Measurements from ENCODE around the gene FBXL22.

The FBXL22 gene

DNA sequence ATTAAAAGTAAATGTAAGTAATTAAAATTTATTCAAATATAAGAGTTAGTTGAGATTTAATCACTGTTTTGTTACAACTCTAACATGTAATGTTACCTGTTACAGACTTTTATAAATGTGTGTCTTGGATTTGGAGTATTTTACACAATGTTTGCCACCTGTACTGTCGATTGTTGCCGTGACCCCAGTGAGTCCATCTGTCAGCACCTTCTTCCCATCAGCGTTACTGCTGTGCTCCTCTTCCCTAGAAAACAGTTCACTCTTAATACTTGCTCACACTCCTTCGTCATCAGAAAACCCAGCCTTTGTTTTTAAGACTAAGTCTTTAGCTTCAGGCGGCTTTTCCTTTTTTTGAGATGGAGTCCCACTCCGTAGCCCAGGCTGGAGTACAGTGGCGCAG lies 40.5 kb upstream of the FBXL22 start:
- no peak for DNase-seq (ENCODE audit: low spot score)
- POLR2A ChIA-PET (ENCODE audit: low non-redundant PET), result no interaction called here
- TF ChIP-seq, protein P1, sequence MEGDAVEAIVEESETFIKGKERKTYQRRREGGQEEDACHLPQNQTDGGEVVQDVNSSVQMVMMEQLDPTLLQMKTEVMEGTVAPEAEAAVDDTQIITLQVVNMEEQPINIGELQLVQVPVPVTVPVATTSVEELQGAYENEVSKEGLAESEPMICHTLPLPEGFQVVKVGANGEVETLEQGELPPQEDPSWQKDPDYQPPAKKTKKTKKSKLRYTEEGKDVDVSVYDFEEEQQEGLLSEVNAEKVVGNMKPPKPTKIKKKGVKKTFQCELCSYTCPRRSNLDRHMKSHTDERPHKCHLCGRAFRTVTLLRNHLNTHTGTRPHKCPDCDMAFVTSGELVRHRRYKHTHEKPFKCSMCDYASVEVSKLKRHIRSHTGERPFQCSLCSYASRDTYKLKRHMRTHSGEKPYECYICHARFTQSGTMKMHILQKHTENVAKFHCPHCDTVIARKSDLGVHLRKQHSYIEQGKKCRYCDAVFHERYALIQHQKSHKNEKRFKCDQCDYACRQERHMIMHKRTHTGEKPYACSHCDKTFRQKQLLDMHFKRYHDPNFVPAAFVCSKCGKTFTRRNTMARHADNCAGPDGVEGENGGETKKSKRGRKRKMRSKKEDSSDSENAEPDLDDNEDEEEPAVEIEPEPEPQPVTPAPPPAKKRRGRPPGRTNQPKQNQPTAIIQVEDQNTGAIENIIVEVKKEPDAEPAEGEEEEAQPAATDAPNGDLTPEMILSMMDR (conservative IDR thresholded peaks at IDR 0.05; ENCODE audit: low read depth), result no peak
- CTCF ChIA-PET, result no interaction called here
- H3K27ac ChIP-seq, result no peak overlapping the region

DNA sequence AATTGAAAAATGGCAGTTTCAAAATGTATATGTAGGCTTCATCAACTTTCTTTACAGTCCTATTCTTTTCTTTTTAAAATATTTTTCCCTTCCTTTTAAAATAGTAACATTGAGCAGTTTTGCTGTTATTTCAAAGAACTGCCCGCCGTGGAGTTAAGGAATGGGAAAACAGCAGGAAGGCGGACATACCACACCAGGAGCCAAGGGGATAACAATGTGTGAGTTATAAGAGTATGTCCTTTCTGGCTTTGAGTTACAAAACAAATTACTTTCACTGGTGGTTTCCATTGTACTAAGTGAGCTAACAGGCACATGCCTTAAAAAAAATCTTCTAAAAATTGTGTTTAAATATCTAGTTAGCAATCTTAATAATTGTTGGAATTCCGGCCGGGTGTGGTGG lies 37.4 kb upstream of the FBXL22 start:
- H3K27ac ChIP-seq, result no peak overlapping the region
- CTCF ChIA-PET, result interaction anchor here (0.6 kb wide), 1 partner anchor 54 kb away, joined by 3 read pairs; no protein-coding TSS in a partner anchor
- TF ChIP-seq, protein P1 (conservative IDR thresholded peaks at IDR 0.05; ENCODE audit: low read depth), result no peak
- no peak for DNase-seq (ENCODE audit: low spot score)
- POLR2A ChIA-PET (ENCODE audit: low non-redundant PET), result interaction anchor here (0.7 kb wide), 1 partner anchor 93 kb away, joined by 5 read pairs; no protein-coding TSS in a partner anchor

DNA sequence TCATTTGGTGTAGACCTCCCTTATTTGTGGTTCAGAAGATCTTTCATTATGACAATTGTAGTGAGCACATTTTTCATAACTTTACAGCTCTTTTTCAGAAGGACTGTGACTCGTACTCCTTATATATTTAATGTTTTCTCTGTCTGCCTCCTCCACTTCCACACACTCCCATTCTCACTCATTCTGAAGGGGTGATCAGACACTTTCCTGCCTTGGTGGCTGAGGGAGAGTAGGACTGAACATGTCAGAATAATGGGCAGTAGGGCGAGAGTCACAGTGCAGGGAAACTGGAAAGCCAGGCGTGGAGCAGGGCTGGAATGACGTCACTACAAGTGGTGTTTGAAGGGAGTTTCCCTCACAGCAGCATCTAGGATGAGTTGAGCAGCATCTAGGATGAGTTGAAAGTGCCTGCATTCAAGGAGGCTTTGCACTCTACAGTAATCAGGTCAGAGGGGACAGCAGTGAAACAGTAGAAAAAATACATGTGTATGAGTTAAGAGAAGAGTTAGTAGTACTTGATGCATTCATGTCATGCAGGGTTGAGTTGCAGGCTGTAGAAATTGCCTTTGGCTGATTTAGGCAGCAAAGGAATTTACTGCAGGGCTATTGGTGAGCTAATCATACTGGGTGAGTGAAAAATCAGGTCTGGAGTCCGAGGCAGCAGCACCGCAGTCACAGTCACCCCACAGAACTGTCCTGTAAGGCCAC lies 36.3 kb upstream of the FBXL22 start:
- TF ChIP-seq, protein P1 (conservative IDR thresholded peaks at IDR 0.05; ENCODE audit: low read depth), result no peak
- CTCF ChIA-PET, result interaction anchor here (0.6 kb wide), 1 partner anchor 50 kb away, joined by 3 read pairs; no protein-coding TSS in a partner anchor
- H3K27ac ChIP-seq, result no peak overlapping the region
- POLR2A ChIA-PET (ENCODE audit: low non-redundant PET), result no interaction called here
- DNase-seq (ENCODE audit: low spot score), result no peak

DNA sequence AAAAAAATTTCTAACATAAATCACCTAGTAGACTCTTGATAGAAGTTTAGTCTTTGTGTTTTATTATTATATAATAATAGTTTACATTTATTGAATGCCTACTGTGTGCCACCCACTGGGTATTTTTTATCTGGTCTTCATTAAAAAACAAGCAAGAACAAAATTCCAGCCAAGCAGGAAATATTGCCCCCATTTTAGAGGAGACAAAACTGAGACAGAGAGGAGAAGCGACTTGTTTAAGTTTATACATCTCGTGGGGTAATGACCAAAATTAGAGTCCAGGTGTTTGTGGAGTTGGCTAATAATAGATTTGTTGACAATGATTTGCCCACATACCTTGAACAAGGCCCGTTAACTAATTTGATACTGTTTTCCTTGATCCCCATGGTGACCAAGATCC lies 33.1 kb upstream of the FBXL22 start:
- no peak for DNase-seq (ENCODE audit: low spot score)
- TF ChIP-seq, protein P1 (conservative IDR thresholded peaks at IDR 0.05; ENCODE audit: low read depth), result no peak
- no peak overlapping the region for H3K27ac ChIP-seq
- ChIA-PET POLR2A (ENCODE audit: low non-redundant PET) (no interaction called here), CTCF (no interaction called here)

DNA sequence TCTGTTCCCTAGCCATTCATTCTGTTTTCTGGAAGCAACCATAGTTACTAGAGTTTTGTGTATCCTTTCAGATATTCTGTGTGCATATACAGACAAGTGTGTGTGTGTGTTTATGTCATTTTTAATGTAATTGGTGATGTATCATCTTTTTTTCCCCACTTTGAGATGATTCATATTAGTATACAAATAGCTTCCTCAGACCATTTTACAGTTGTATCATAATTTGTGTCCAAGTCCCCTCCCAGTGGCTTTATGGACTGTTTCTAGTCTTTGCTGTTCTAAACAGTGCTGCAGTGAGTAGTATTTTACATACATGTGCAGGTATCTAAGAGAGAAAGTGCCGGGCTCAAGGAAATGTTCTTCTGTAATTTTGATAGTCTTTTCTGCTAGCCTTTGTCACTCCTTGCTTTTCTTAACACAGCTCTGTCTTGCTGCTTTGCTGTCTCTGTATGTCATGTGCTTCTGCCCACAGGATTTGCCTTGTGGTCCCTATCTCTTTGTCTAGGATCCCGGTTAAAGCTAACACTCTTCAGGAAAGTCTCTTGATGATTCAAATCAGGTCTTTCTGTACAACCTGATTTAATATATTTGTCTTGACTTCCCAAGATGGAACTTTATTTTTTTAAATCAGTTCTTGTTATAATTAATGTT lies 31.5 kb upstream of the FBXL22 start:
- TF ChIP-seq, protein P1 (conservative IDR thresholded peaks at IDR 0.05; ENCODE audit: low read depth), result no peak
- ChIA-PET POLR2A (ENCODE audit: low non-redundant PET) (interaction anchor here (0.7 kb wide), 1 partner anchor 13 kb away, joined by 3 read pairs; no protein-coding TSS in a partner anchor), CTCF (interaction anchor here (1.3 kb wide), 1 partner anchor 78 kb away, joined by 4 read pairs; no protein-coding TSS in a partner anchor)
- no peak overlapping the region for H3K27ac ChIP-seq
- no peak for DNase-seq (ENCODE audit: low spot score)

DNA sequence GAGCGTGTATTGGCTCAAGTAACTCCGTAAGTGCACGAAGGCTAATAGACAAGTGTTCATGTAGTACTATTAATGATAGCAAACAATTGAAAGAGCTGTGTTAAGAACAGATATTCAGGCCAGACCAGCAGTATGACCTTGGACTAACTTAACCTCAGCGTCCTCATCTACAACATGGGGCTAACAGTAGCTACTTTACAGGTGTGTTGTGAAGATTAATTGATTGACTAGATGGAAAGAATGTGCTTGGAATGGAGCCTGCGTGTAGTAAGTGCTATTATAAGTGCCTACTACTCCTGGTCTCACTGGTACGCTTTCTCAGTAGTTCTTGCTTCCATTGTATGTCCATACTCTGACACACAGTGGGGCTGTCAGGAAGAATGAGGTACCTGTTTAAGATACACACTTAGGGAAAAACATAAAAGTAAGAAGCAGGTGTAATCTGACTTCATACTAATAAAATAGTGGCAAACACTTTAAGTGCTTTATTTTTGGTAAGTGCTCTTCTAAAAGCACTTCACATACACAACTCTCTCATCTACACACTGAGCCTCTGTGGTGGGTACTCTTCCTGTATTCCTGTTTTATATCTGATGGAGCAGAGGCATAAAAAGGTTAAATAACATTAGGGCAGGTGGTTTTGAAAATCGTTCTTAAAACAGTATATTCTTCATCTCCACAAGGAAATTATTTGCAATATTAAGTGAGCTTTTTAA lies 24.3 kb upstream of the FBXL22 start:
- ChIA-PET CTCF (interaction anchor here (0.8 to 1.4 kb wide), 2 partner anchors 24 to 106 kb away, joined by 3 read pairs; no protein-coding TSS in a partner anchor), POLR2A (ENCODE audit: low non-redundant PET) (no interaction called here)
- no peak for DNase-seq (ENCODE audit: low spot score)
- no peak overlapping the region for H3K27ac ChIP-seq
- TF ChIP-seq, protein P1 (conservative IDR thresholded peaks at IDR 0.05; ENCODE audit: low read depth), result no peak

All from RWPE1 (cell line).